Activated CD8-positive, alpha-beta T cell treated with anti-CD3 and anti-CD28 coated beads for 36 hours (primary cell): ENCODE results near the gene FUT1. TPM values are rescaled to one million over a fixed set of nuclear protein-coding genes. Genes with fewer than 3 reads are reported as not detected.
A peak's percentile ranks its signal among the peaks of the same experiment; 100 is the strongest.

Experiments used
- ATAC-seq: fragments of 200-7000 bp; cut with Tn5 transposase; one replicate; pipeline ENCODE4 v1.10.0; 2021; ENCODE audit warnings: mild to moderate bottlenecking, moderate library complexity
- CTCF ChIA-PET: fragments of 350-600 bp; sonication (Branson Sonifier 250); formaldehyde crosslinking; loops from one replicate; lab custom pipeline; 2021; ENCODE audit warnings: antibody characterized with exemption; lab: Charles Lee
- POLR2A ChIA-PET: fragments of 350-600 bp; sonication (Branson Sonifier 250); formaldehyde crosslinking; loops from one replicate; lab custom pipeline; 2021; ENCODE audit warnings: antibody characterized with exemption; lab: Charles Lee
- DNase-seq: peaks from one replicate; pipeline ENCODE4 v3.0.0-alpha.2; 2020
- H3K27ac Mint-ChIP-seq: one replicate; pipeline ENCODE4 v1.8.0; 2021; ENCODE audit warnings: mild to moderate bottlenecking, mixed read lengths
- H3K27me3 Mint-ChIP-seq: one replicate; pipeline ENCODE4 v1.8.0; 2021; ENCODE audit warnings: mixed read lengths
- H3K36me3 Mint-ChIP-seq: one replicate; pipeline ENCODE4 v1.8.0; 2021; ENCODE audit warnings: low read depth, mixed read lengths
- H3K4me1 Mint-ChIP-seq: one replicate; pipeline ENCODE4 v1.8.0; 2021; ENCODE audit warnings: low read depth, mixed read lengths
- H3K4me3 Mint-ChIP-seq: one replicate; pipeline ENCODE4 v1.8.0; 2021; ENCODE audit warnings: mild to moderate bottlenecking, moderate library complexity, mixed read lengths
- H3K9me3 Mint-ChIP-seq: one replicate; pipeline ENCODE4 v1.8.0; 2021; ENCODE audit warnings: mixed read lengths
- intact Hi-C: fragments of 100-400 bp; cut with micrococcal nuclease; formaldehyde crosslinking; loops from one replicate; pipeline ENCODE4 v1.10.0; 2022
- total RNA-seq, 2 experiments: library from RNA; stranded (reverse); gene quantifications; one replicate each; pipeline ENCODE4 v1.2.3, GENCODE V29; 2021
- TF ChIP-seq, protein P1 (sequence below): fragments of 200-600 bp; IDR thresholded peaks from one replicate; pipeline ENCODE4 v1.8.0; 2022; ENCODE audit warnings: antibody characterized with exemption, mild to moderate bottlenecking

The FUT1 gene
- total RNA-seq, 2 experiments from 2014 or later = 0.09 to 0.11 TPM

DNA sequence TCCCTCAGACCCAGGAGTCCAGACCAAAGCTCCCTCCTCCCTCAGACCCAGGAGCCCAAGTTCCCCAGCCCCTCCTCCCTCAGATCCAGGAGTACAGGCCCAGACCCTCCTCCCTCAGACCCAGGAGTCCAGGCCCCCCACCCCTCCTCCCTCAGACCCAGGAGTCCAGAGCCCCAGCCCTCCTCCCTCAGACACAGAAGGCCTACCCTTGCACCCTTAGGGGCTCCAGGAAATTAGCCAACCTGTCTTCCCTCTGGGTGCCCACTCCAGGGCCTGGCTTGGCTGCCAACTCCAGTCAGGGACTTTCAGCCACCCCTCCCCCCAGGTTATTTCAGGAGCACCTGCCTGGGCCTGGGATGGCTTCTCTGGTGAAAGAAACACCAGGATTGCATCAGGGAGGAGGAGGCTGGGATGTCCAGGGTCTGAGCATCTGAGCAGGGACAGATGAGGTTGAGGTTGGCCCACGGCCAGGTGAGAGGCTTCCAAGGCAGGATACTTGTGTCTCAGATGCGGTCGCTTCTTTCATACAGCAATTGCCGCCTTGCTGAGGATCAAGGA, 2.7 kb upstream of the FUT1 start, which contains the start of gene FGF21:
FGF21 (plus strand) TSS at position 441 of the 558 bp plus-strand sequence. CDS start 713 bp downstream, outside the sequence.
- H3K9me3 Mint-ChIP-seq = no peaks in the 10 kb centered on the region
- ATAC-seq = no peak
- POLR2A ChIA-PET = no interaction called here
- peaks cover 9% of the 10 kb centered on the region for H3K4me1 Mint-ChIP-seq
- intact Hi-C loops = no loop called here
- TF ChIP-seq, protein P1, sequence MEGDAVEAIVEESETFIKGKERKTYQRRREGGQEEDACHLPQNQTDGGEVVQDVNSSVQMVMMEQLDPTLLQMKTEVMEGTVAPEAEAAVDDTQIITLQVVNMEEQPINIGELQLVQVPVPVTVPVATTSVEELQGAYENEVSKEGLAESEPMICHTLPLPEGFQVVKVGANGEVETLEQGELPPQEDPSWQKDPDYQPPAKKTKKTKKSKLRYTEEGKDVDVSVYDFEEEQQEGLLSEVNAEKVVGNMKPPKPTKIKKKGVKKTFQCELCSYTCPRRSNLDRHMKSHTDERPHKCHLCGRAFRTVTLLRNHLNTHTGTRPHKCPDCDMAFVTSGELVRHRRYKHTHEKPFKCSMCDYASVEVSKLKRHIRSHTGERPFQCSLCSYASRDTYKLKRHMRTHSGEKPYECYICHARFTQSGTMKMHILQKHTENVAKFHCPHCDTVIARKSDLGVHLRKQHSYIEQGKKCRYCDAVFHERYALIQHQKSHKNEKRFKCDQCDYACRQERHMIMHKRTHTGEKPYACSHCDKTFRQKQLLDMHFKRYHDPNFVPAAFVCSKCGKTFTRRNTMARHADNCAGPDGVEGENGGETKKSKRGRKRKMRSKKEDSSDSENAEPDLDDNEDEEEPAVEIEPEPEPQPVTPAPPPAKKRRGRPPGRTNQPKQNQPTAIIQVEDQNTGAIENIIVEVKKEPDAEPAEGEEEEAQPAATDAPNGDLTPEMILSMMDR = no peak
- no peak within 1 kb of the TSS for H3K4me3 Mint-ChIP-seq
- no peaks in the 10 kb centered on the region for H3K36me3 Mint-ChIP-seq
- H3K27me3 Mint-ChIP-seq = peaks cover 28% of the 10 kb centered on the region
- CTCF ChIA-PET = no interaction called here
- no peak within 1 kb of the TSS for H3K27ac Mint-ChIP-seq
- no peak for DNase-seq

DNA sequence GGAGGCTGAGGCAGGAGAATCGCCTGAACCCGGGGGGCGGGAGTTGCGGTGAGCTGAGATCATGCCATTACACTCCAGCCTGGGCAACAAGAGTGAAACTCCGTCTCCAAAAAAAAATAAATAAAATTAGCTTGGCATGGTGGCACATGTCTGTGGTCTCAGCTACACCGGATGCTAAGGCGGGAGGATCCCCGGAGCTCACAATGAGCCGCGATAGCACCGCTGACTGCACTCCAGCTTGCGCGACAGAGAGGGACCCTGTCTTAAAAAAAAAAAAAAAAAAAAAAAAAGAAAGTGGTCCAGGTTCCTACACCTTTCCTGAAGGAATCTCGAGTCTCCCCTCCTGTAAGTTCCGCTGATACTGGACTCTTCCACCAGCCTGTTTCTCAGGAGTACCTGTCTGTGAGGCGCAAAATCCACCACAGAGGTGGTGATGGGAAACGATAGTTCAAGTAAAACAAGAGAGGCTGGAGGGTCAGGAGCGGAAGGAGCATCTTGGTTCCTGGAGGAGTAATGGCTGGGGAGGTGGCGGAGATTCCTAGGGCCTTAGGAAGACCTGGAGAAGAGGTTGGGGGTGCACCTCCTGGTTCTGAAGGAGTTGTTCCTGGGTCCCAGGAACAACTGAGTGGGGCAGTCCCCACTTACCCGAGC, 471 bp downstream of the FUT1 start:
- Mint-ChIP-seq H3K36me3 (no peaks in the 10 kb centered on the region), H3K27me3 (peaks cover 28% of the 10 kb centered on the region), H3K9me3 (no peaks in the 10 kb centered on the region), H3K4me3 (peak overlapping the region; percentile 42), H3K4me1 (peaks cover 11% of the 10 kb centered on the region), H3K27ac (no peak overlapping the region)
- ChIA-PET CTCF (no interaction called here), POLR2A (interaction anchor here (1.5 kb wide), 1 partner anchor 13 kb away, joined by 4 read pairs; no protein-coding TSS in a partner anchor)
- no peak for ATAC-seq
- intact Hi-C loops = no loop called here
- TF ChIP-seq, protein P1 = no peak
- peak; percentile 39 for DNase-seq

DNA sequence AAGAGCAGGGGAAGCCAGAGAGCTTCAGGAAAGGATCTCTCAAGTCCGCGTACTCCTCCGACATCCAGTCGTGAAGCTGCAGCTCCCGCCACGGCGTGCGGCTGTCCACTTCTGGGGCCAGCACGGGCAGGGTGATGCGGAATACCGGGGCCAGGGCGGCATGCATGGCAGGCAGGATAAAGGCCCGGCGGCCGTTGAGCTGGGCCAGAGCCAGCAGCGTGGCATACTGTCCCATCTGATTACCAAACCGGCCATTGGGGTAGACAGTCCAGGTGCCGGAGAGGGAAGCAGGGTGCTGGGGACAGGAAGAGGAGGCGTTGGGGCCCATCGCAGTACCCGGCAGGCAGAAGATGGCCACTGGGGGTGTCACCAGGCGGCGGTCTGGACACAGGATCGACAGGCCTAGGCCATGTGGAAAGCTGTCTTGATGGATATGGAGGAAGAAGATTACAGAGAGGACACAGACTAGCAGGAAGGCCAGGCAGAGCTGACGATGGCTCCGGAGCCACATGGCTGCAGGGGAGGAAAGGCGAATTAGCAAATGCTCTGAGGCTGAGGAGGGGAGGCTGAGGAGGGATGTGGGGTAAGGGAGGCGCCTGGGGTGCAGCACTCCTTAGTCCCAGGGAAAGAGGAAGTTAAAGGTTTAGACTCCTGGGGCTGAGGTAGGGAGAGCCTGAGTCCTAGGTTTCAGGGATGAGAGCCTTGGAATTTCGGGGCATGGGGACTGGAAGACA, 1.5 kb downstream of the FUT1 start:
- Mint-ChIP-seq H3K4me1 (peaks cover 15% of the 10 kb centered on the region), H3K27ac (no peak overlapping the region), H3K27me3 (peaks cover 33% of the 10 kb centered on the region), H3K4me3 (no peak overlapping the region), H3K36me3 (no peaks in the 10 kb centered on the region), H3K9me3 (no peaks in the 10 kb centered on the region)
- intact Hi-C loops = no loop called here
- no peak for DNase-seq
- TF ChIP-seq, protein P1 = no peak
- ATAC-seq = no peak
- CTCF ChIA-PET = no interaction called here
- POLR2A ChIA-PET = interaction anchor here (0.9 to 1.5 kb wide), 2 partner anchors 12 to 93 kb away, joined by 3 to 4 read pairs; no protein-coding TSS in a partner anchor

DNA sequence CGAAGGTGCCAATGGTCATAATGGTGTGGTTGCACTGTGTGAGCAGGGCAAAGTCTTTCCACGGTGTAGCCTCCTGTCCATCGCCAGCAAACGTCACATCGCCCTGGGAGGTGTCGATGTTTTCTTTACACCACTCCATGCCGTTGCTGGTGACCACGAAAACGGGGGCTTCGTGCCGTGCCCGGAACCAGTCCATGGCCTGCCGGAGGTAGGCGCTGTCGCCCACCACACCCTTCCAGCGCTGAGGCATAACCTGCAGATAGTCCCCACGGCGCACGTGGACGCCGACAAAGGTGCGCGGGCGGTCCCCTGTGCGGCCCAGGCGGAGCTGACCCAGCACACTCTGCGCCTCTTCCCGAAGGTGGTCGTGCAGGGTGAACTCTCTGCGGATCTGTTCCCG, 2.1 kb downstream of the FUT1 start:
- TF ChIP-seq, protein P1 = no peak
- H3K27me3 Mint-ChIP-seq = peaks cover 33% of the 10 kb centered on the region
- no peaks in the 10 kb centered on the region for H3K36me3 Mint-ChIP-seq
- DNase-seq (no peak), ATAC-seq (no peak)
- intact Hi-C loops = no loop called here
- H3K4me1 Mint-ChIP-seq = peaks cover 16% of the 10 kb centered on the region
- ChIA-PET CTCF (no interaction called here), POLR2A (no interaction called here)
- no peak overlapping the region for H3K4me3 Mint-ChIP-seq
- no peaks in the 10 kb centered on the region for H3K9me3 Mint-ChIP-seq
- H3K27ac Mint-ChIP-seq = no peak overlapping the region
